ENCODE data around the gene PPP2CA. TPM values are rescaled to one million over a fixed set of nuclear protein-coding genes. Genes with fewer than 3 reads are reported as not detected.

Gene PPP2CA
- total and polyA plus RNA-seq, 9 of the 15 experiments (the other 6 are each of a cell fraction or from before 2014, with no cell fraction given) = 23.0 to 257 (median 109) TPM

DNA sequence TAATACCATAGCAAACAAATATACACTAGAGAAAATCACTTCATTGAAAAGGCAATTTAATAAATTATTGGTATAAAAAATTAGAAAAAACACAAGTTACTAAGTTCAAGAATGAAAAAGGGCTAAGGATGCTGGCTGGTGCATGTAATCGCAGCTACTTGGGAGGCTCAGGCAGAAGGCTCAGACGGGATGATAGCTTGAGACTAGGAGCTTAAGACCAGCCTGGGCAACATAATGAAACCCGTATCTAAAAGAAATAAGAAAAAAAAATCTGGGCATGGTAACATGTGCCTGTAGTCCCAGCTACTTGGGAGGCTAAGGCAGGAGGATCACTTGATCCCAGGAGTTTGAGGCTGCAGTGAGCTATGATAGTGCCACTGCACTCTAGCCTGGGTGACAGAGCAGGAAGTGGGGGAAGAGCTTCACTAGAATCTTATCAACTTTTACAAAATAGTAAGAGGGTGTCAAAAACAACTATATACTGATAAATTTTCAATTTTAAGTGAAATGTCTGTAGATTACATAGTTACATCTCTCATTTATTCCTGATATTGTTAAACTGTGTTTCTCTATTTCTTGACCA lies 42.2 kb upstream of the PPP2CA start (continued):
- 0 out of 2 replicates have a peak, but pooled peaks have one; percentile 20 for TF ChIP-seq ZNF384 (IDR thresholded peaks at IDR 0.05; ENCODE audit: low read depth, low read length)
- TF ChIP-seq, protein P1, sequence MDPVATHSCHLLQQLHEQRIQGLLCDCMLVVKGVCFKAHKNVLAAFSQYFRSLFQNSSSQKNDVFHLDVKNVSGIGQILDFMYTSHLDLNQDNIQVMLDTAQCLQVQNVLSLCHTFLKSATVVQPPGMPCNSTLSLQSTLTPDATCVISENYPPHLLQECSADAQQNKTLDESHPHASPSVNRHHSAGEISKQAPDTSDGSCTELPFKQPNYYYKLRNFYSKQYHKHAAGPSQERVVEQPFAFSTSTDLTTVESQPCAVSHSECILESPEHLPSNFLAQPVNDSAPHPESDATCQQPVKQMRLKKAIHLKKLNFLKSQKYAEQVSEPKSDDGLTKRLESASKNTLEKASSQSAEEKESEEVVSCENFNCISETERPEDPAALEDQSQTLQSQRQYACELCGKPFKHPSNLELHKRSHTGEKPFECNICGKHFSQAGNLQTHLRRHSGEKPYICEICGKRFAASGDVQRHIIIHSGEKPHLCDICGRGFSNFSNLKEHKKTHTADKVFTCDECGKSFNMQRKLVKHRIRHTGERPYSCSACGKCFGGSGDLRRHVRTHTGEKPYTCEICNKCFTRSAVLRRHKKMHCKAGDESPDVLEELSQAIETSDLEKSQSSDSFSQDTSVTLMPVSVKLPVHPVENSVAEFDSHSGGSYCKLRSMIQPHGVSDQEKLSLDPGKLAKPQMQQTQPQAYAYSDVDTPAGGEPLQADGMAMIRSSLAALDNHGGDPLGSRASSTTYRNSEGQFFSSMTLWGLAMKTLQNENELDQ (CRISPR knock-in tag; IDR thresholded peaks at IDR 0.05; ENCODE audit: borderline replicate concordance) = no peak

DNA sequence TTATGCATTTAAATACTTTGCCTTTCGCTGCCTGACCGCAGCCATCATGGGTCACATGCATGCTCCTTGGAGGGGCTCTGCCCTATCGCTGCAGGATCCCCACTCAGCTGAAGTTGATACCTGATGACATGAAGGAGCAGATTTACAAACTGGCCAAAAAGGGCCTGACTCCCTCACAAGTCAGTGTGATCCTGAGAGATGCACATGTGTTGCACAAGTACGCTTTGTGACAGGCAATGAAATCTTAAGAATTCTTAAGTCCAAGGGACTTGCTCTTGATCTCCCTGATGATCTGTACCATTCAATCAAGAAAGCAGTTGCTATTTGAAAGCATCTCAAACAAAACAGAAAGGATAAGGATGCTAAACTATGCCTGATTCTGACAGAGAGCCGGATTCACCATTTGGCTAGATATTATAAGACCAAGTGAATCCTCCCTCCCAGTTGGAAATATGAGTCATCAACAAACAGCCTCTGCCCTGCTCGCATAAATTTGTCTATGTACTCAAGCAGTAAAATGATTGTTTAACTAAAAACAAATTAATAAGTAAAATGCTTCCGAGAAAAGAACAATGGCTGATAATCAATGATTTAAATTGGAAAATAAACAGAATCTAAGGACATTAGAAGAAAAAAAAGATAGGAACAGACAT lies 41.6 kb upstream of the PPP2CA start:
- H3K4me3 ChIP-seq = no peak overlapping the region
- no peak overlapping the region for H3K27ac ChIP-seq (ENCODE audit: extremely low read depth, low read depth, low read length)
- DNase-seq (ENCODE audit: extremely low read depth in 1 of 4, low spot score in 3 of 4) (peak in 1 of 4 experiments; percentile 19), FAIRE-seq (peak; percentile 60), ATAC-seq (peak; percentile 73)
- CTCF ChIA-PET (ENCODE audit: low intra/inter-chr PET ratio) = no interaction called here
- H2AFZ ChIP-seq (ENCODE audit: low read depth, low read length) = 0 out of 2 replicates have a peak overlapping the region, but pooled peaks have one; percentile 5
- H4K20me1 ChIP-seq (replicated peaks; ENCODE audit: control insufficient read depth, insufficient read depth, low read length) = no peaks in the 10 kb centered on the region
- no peaks in the 10 kb centered on the region for H3K9me1 ChIP-seq (ENCODE audit: control insufficient read depth, insufficient read depth, low read length)
- in situ Hi-C loops (cut with MboI) = no loop called here
- no TSS peak for BruUV-seq (replicated peaks)
- H3K79me2 ChIP-seq (ENCODE audit: control insufficient read depth, insufficient read depth, low read length) = no peaks in the 10 kb centered on the region
- no peaks in the 10 kb centered on the region for H3K9me3 ChIP-seq (replicated peaks; ENCODE audit: control insufficient read depth, insufficient read depth, low read depth, low read length)
- intact Hi-C loops (cut with micrococcal nuclease) = no loop called here
- no peaks in the 10 kb centered on the region; a peak in 2 of 5 replicates for H3K4me1 ChIP-seq (replicated peaks in 1 of 2; ENCODE audit: control insufficient read depth in 2 of 2, insufficient read depth in 2 of 2, low read length in 2 of 2)
- POLR2A ChIA-PET = interaction anchor here (1.1 to 1.2 kb wide), 2 partner anchors 8 to 18 kb away, joined by 3 read pairs; no protein-coding TSS in a partner anchor
- no peak overlapping the region for H3K9ac ChIP-seq (ENCODE audit: insufficient read depth in 1 of 2, low read depth in 2 of 2, low read length in 2 of 2)
- no peaks in the 10 kb centered on the region for H3K36me3 ChIP-seq (ENCODE audit: control insufficient read depth, insufficient read depth, low read length)
- no peaks in the 10 kb centered on the region for H3K27me3 ChIP-seq (ENCODE audit: control insufficient read depth in 2 of 2, insufficient read depth in 2 of 2, low read length in 2 of 2)
- WGBS (ENCODE audit: insufficient coverage, low coverage, missing lambda C conversion rate) = 37% methylated on average over 7 of the region's 7 CpGs
- H3K4me2 ChIP-seq (ENCODE audit: insufficient read depth, low read length) = no peak overlapping the region
- TF ChIP-seq BRF1 (IDR thresholded peaks at IDR 0.05; ENCODE audit: borderline replicate concordance, extremely low read depth, insufficient read length) = no peak
- no peak for TF ChIP-seq RB1 (IDR thresholded peaks at IDR 0.05; ENCODE audit: low read depth)
- no peak for TF ChIP-seq EHMT2 (IDR thresholded peaks at IDR 0.05)
- no peak for TF ChIP-seq PURB (CRISPR knock-in tag; IDR thresholded peaks at IDR 0.05; ENCODE audit: low read depth)
- TF ChIP-seq FOSL1 (tag; conservative IDR thresholded peaks at IDR 0.05) = peak; percentile 79
- peak; percentile 88 for TF ChIP-seq JUND (IDR thresholded peaks at IDR 0.05; ENCODE audit: borderline replicate concordance, low read depth, low read length)
- TF ChIP-seq JUND (tag; IDR thresholded peaks at IDR 0.05; ENCODE audit: borderline replicate concordance, low read depth, low read length) = peak; percentile 85
- TF ChIP-seq ZNF184 (CRISPR knock-in tag; IDR thresholded peaks at IDR 0.05) = no peak
- no peak for TF ChIP-seq FOXA3 (CRISPR knock-in tag; conservative IDR thresholded peaks at IDR 0.05 in 1 of 2, IDR thresholded peaks at IDR 0.05 in 1 of 2)
- TF ChIP-seq NFE2 (IDR thresholded peaks at IDR 0.05; ENCODE audit: low read depth) = 0 out of 2 replicates have a peak, but pooled peaks have one; percentile 10
- TF ChIP-seq, protein P2, sequence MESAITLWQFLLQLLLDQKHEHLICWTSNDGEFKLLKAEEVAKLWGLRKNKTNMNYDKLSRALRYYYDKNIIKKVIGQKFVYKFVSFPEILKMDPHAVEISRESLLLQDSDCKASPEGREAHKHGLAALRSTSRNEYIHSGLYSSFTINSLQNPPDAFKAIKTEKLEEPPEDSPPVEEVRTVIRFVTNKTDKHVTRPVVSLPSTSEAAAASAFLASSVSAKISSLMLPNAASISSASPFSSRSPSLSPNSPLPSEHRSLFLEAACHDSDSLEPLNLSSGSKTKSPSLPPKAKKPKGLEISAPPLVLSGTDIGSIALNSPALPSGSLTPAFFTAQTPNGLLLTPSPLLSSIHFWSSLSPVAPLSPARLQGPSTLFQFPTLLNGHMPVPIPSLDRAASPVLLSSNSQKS (CRISPR knock-in tag; IDR thresholded peaks at IDR 0.05) = no peak
- TF ChIP-seq, protein P3, sequence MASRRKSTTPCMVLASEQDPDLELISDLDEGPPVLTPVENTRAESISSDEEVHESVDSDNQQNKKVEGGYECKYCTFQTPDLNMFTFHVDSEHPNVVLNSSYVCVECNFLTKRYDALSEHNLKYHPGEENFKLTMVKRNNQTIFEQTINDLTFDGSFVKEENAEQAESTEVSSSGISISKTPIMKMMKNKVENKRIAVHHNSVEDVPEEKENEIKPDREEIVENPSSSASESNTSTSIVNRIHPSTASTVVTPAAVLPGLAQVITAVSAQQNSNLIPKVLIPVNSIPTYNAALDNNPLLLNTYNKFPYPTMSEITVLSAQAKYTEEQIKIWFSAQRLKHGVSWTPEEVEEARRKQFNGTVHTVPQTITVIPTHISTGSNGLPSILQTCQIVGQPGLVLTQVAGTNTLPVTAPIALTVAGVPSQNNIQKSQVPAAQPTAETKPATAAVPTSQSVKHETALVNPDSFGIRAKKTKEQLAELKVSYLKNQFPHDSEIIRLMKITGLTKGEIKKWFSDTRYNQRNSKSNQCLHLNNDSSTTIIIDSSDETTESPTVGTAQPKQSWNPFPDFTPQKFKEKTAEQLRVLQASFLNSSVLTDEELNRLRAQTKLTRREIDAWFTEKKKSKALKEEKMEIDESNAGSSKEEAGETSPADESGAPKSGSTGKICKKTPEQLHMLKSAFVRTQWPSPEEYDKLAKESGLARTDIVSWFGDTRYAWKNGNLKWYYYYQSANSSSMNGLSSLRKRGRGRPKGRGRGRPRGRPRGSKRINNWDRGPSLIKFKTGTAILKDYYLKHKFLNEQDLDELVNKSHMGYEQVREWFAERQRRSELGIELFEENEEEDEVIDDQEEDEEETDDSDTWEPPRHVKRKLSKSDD (conservative IDR thresholded peaks at IDR 0.05; ENCODE audit: low read length) = no peak

Measured in K562 (cell line).